A673 (cell line): ENCODE data around the gene TNRC6C.

Experiments used
- EZH2 ChIP-seq: fragments of 200-600 bp; sonication (generic); IDR thresholded peaks from 2 replicates; pipeline ENCODE4 v1.6.1; 2017; ENCODE audit warnings: borderline replicate concordance, low read depth, mild to moderate bottlenecking, mixed read lengths, antibody characterized with exemption, low read length; ENCODE audit not compliant: poor library complexity, severe bottlenecking
- TF ChIP-seq, protein P1 (sequence below): fragments of 300-800, 200-600 bp; sonication (generic); conservative IDR thresholded peaks from 2 replicates; pipeline ENCODE4 v1.5.1; 2017; ENCODE audit warnings: low read depth, mild to moderate bottlenecking, antibody characterized with exemption, low read length, moderate library complexity, mixed read lengths

DNA sequence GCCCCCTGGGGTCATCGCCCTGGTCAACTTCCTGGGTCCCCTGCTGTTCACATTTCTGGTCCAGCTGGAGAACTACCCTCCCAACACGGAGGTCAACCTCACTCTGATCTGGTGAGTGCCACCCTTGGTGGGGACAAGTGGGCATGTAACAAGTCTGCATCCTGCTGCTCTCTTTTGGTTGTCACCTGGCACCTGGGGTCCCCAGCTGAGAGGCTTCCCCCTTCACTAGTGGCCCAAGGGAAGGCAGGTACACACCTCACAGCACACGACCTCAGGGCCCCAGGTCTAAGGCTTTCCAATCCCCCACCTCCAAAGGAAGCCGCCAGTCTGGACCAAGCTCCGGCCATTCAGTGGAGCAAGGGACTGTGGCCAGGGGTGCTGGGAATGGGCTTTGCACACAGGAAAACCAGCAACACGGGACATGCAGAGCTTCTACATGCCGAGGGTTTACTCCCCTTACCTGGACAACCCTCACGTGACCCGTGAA is 176.4 kb downstream of the TNRC6C start:
- TF ChIP-seq, protein P1, sequence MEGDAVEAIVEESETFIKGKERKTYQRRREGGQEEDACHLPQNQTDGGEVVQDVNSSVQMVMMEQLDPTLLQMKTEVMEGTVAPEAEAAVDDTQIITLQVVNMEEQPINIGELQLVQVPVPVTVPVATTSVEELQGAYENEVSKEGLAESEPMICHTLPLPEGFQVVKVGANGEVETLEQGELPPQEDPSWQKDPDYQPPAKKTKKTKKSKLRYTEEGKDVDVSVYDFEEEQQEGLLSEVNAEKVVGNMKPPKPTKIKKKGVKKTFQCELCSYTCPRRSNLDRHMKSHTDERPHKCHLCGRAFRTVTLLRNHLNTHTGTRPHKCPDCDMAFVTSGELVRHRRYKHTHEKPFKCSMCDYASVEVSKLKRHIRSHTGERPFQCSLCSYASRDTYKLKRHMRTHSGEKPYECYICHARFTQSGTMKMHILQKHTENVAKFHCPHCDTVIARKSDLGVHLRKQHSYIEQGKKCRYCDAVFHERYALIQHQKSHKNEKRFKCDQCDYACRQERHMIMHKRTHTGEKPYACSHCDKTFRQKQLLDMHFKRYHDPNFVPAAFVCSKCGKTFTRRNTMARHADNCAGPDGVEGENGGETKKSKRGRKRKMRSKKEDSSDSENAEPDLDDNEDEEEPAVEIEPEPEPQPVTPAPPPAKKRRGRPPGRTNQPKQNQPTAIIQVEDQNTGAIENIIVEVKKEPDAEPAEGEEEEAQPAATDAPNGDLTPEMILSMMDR = no peak
- TF ChIP-seq EZH2 = no peak
